Subcutaneous abdominal adipose tissue (tissue), 5 donors: Measurements from ENCODE around the gene EPHA6.
A peak's percentile ranks its signal among the peaks of the same experiment; 100 is the strongest.

Source experiments
- H3K27ac ChIP-seq: one replicate; pipeline ENCODE4 v1.7.0; 2013; ENCODE audit warnings: low read depth, mild to moderate bottlenecking, inconsistent platforms, low read length, moderate library complexity
- H3K27me3 ChIP-seq, 5 donors: one replicate each; pipeline ENCODE4 v1.7.0; 2013; ENCODE audit warnings: low read length in 5 of 5, inconsistent platforms in 1 of 5; ENCODE audit not compliant: control insufficient read depth in 5 of 5, insufficient read depth in 4 of 5
- H3K36me3 ChIP-seq, 5 donors: one replicate each; pipeline ENCODE4 v1.7.0; 2013; ENCODE audit warnings: low read length in 5 of 5; ENCODE audit not compliant: control insufficient read depth in 5 of 5, insufficient read depth in 5 of 5
- H3K4me1 ChIP-seq, 5 donors: one replicate each; pipeline ENCODE4 v1.7.0; 2013; ENCODE audit warnings: low read length in 5 of 5, mild to moderate bottlenecking in 3 of 5, moderate library complexity in 1 of 5; ENCODE audit not compliant: control insufficient read depth in 5 of 5, insufficient read depth in 5 of 5
- H3K4me3 ChIP-seq, 5 donors: one replicate each; pipeline ENCODE4 v1.7.0; 2013; ENCODE audit warnings: low read length in 5 of 5, low read depth in 1 of 5
- H3K9ac ChIP-seq, 5 donors: one replicate each; pipeline ENCODE4 v1.7.0; 2013; ENCODE audit warnings: low read length in 5 of 5, mild to moderate bottlenecking in 4 of 5, moderate library complexity in 3 of 5
- H3K9me3 ChIP-seq, 5 donors: one replicate each; pipeline ENCODE4 v1.7.0; 2013; ENCODE audit warnings: low read length in 5 of 5; ENCODE audit not compliant: control insufficient read depth in 5 of 5
- donor health status: healthy.
- donor health status: healthy.
- donor health status: healthy.
- donor health status: healthy.
- donor health status: healthy.

Gene EPHA6

DNA sequence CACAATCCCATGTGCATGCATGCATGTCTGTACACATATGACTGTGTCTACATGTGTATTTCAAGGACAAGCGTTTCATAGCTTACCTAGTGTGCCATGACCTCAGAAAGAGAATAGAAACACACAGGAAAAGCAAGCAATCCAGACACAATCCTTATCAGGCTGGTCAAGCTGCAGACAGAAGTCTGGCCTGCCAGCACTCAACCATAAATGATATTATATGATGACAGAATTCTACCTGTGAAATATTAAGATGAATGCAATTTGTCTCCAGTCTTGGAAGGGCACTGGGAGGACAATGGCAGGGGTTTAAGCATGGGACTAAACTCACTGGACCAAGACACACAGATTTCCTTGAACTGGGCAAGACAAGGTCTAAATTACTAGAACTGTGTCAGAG lies 899.2 kb downstream of the EPHA6 start:
- Histone ChIP-seq H3K4me1 (peaks cover 0 to 7% (median 3%) of the 10 kb centered on the region in 5 donors), H3K27ac (no peak overlapping the region), H3K27me3 (no peaks in the 10 kb centered on the region), H3K9me3 (no peaks in the 10 kb centered on the region), H3K4me3 (no peak overlapping the region), H3K36me3 (no peaks in the 10 kb centered on the region), H3K9ac (no peak overlapping the region)

DNA sequence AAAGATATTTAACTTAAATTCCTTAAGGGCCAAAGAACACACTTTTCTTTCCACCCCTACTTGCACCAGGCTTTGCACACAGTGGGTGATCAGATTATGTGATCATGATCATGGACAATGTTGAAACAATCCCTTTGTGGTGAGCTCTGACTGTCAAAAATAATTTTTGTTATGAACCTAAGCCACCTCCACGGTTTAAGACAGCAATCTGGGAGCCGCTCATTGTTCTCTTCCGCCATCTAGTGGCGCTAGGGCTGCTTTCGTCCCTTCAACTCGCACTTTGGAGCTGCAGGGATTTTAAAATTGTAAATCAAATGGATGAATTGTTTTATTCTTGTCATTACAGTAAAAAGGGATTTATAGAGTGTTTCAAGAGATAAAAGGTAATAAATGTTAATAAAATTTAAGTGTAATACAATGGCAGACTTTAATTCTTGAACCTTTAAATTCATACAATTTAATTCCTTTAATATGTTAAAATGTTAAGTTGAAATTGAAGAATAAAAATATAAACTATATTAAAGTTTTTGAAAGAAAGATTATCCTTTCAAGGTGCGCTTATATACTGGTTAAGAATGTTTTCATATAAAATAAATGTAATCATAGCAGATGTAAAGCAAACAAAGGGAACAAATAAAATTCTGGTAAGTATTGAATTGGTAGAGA lies 904.9 kb downstream of the EPHA6 start:
- peaks cover 0 to 22% (median 11%) of the 10 kb centered on the region in 5 donors for H3K4me1 ChIP-seq
- H3K27ac ChIP-seq, result no peak overlapping the region
- H3K36me3 ChIP-seq, result no peaks in the 10 kb centered on the region
- H3K9me3 ChIP-seq, result no peaks in the 10 kb centered on the region
- H3K27me3 ChIP-seq, result no peaks in the 10 kb centered on the region
- peak overlapping the region in 3 of 5 donors; percentile 15 to 39 (median 19) for H3K4me3 ChIP-seq
- H3K9ac ChIP-seq, result no peak overlapping the region

GRCh38 chr3:97720417-97720816 lies 906.0 kb downstream of the EPHA6 start:
- Histone ChIP-seq H3K27me3 (no peaks in the 10 kb centered on the region), H3K4me1 (peaks cover 0 to 31% (median 16%) of the 10 kb centered on the region in 5 donors), H3K9me3 (no peaks in the 10 kb centered on the region), H3K4me3 (no peak overlapping the region), H3K27ac (no peak overlapping the region), H3K9ac (no peak overlapping the region), H3K36me3 (no peaks in the 10 kb centered on the region)

DNA sequence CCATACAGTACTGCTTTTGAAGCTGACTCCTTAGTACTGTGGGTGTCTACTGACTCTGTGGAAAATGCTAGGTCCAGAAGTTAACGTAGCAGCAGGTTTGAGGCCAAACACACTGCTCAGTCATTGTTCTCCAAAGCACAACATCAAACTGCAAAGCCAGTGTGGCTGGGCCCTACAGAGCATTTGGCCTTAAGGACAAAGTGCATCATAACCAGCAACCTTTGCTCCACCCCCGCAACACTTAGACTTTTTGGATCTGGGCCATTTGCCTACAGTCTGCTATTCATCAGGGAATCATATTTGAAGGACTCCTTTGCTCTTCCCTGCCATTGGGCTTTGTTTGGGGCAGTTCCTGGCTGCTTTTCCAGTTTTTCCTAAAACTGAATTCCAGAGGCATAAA lies 907.1 kb downstream of the EPHA6 start:
- Histone ChIP-seq H3K9me3 (no peaks in the 10 kb centered on the region), H3K27me3 (no peaks in the 10 kb centered on the region), H3K36me3 (no peaks in the 10 kb centered on the region), H3K9ac (no peak overlapping the region), H3K4me1 (peaks cover 0 to 33% (median 18%) of the 10 kb centered on the region in 5 donors), H3K27ac (no peak overlapping the region), H3K4me3 (no peak overlapping the region)

- Histone ChIP-seq H3K27me3 (no peaks in the 10 kb centered on the region), H3K9ac (no peak overlapping the region), H3K9me3 (no peaks in the 10 kb centered on the region), H3K4me1 (peaks cover 0 to 4% (median 0%) of the 10 kb centered on the region in 5 donors), H3K4me3 (no peak overlapping the region), H3K27ac (no peak overlapping the region), H3K36me3 (no peaks in the 10 kb centered on the region)
These were observed 922.5 kb downstream of the EPHA6 start for GRCh38 chr3:97736928-97737327.

GRCh38 chr3:97738761-97739160 lies 924.4 kb downstream of the EPHA6 start:
- H3K27me3 ChIP-seq, result no peaks in the 10 kb centered on the region
- H3K27ac ChIP-seq, result no peak overlapping the region
- H3K36me3 ChIP-seq, result no peaks in the 10 kb centered on the region
- H3K4me3 ChIP-seq, result no peak overlapping the region
- no peaks in the 10 kb centered on the region for H3K4me1 ChIP-seq
- no peaks in the 10 kb centered on the region for H3K9me3 ChIP-seq
- no peak overlapping the region for H3K9ac ChIP-seq

DNA sequence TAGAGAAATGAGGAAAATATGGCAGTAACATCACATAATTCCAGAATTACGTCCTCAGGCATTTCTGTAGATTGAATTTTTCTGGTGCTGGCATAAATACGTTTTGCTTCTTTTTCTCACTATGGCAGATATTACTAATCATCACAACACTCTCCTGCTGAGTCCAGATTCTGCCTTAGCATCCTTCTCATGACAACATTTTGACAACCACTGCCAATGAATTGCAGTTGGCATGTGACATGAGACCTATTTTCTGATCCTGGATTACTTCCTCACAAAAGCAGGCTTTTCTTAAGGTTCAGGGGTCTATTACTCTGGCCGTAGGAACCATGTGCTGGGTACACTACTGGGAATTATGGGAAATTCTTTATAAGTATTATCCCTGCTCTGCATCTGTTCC lies 927.6 kb downstream of the EPHA6 start:
- H3K27ac ChIP-seq, result no peak overlapping the region
- no peaks in the 10 kb centered on the region for H3K36me3 ChIP-seq
- no peaks in the 10 kb centered on the region for H3K4me1 ChIP-seq
- H3K9me3 ChIP-seq, result no peaks in the 10 kb centered on the region
- H3K27me3 ChIP-seq, result no peaks in the 10 kb centered on the region
- H3K9ac ChIP-seq, result no peak overlapping the region
- H3K4me3 ChIP-seq, result no peak overlapping the region

DNA sequence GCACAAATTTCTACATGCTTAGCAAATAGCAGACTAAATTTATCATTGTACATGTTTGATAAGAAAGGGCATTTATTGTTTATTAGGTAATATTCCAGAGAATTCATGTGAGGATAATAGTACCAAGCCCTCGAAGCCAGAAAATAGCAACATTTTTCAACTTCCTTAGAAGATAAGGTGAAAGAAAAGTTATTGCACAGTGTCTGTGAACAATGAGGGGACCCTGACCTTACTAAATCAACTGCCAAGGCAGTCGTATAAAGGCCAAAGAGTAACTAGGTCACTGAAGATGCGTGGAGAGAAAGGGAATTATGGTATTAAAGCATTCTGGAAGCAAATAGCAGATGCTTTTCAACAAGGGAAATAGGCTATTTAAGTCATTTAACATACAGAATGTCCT lies 929.9 kb downstream of the EPHA6 start:
- H3K4me1 ChIP-seq, result peaks cover 0 to 4% (median 0%) of the 10 kb centered on the region in 5 donors
- no peaks in the 10 kb centered on the region for H3K36me3 ChIP-seq
- no peak overlapping the region for H3K9ac ChIP-seq
- no peak overlapping the region for H3K4me3 ChIP-seq
- no peak overlapping the region for H3K27ac ChIP-seq
- H3K9me3 ChIP-seq, result no peaks in the 10 kb centered on the region
- H3K27me3 ChIP-seq, result no peaks in the 10 kb centered on the region

- Histone ChIP-seq H3K9ac (peak overlapping the region; percentile 78 to 87 (median 82)), H3K9me3 (no peaks in the 10 kb centered on the region), H3K27ac (peak overlapping the region; percentile 74), H3K4me3 (peak overlapping the region; percentile 95 to 100 (median 99)), H3K4me1 (peaks cover 0 to 21% (median 18%) of the 10 kb centered on the region in 5 donors), H3K36me3 (no peaks in the 10 kb centered on the region), H3K27me3 (no peaks in the 10 kb centered on the region)
These were observed 949.4 kb downstream of the EPHA6 start for GRCh38 chr3:97763586-97764406.
